Uterus (tissue), 2 donors: ENCODE data around the gene PDE8A.

ENCODE experiments used
- CTCF ChIP-seq, 4 experiments: fragments of 200-600 bp in 2 of 4; fragments of 450-650 bp in 2 of 4; sonication (generic) in 2 of 4; IDR thresholded peaks; one replicate each; pipeline ENCODE4 v1.5.1; 2016 to 2019; ENCODE audit warnings: antibody characterized with exemption in 4 of 4, mild to moderate bottlenecking in 2 of 4, moderate library complexity in 1 of 4
- POLR2A ChIP-seq, 2 donors: fragments of 450-650 bp; IDR thresholded peaks; one replicate each; pipeline ENCODE4 v1.6.1; 2016; ENCODE audit warnings: antibody characterized with exemption in 2 of 2, mild to moderate bottlenecking in 1 of 2, moderate library complexity in 1 of 2

GRCh38 chr15:85021409-85021808 lies 39.8 kb downstream of the PDE8A start:
- no peak for TF ChIP-seq POLR2A (IDR thresholded peaks at IDR 0.05)
- TF ChIP-seq CTCF (IDR thresholded peaks at IDR 0.05), result no peak
